ENCODE data around the gene THSD4.

DNA sequence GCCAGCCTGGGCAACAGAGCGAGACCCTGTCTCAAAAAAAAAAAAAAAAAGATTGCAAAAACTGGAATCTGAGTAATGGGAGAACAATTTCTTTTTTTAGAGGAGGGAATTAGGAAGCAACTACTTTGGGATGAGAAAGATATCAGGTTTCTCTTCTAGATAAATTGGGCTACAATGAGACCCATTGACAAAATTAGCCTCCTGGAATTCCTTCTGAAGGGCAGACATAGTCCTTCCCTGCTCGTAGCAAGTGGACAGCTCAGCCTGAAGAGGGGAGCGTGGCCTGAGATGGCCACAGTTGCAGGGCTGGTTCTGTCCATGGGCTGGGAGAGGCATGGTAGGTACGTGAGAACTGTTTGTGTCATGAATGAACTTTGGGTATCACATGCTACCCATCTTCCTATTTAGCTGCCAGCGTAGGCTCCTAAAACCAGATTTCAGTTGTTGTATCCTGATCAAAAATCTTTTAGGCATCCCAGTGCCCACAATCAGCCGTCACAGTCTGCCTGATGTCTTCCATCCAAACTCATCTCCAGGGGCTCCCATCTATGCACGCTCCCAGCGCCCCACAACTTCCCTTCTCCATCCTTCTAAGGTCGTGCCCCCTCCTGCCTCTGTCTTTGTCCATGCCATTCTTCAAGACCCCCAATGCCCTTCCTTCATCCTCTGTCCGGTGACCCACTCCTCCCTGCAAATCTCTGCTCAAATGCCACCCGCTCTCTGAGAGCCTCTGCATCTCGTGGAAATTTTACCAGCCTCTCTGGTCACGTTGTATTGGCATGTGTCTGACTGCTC is 603.0 kb downstream of the THSD4 start:
- TF ChIP-seq CTCF (conservative IDR thresholded peaks at IDR 0.05; ENCODE audit: low read length) (no peak), EZH2phosphoT487 (IDR thresholded peaks at IDR 0.05; ENCODE audit: borderline replicate concordance) (no peak)

All from Loucy (cell line).